GM12873 (cell line): ENCODE data around the gene ZNF888.

Experiments
- TF ChIP-seq, protein P1 (sequence below): IDR thresholded peaks from 2 replicates; pipeline ENCODE4 v1.5.1; 2012; ENCODE audit warnings: low read depth, mild to moderate bottlenecking, moderate library complexity, low read length, control low read depth; ENCODE audit not compliant: insufficient read depth; ENCODE audit errors: missing control alignments

ZNF888 gene

DNA sequence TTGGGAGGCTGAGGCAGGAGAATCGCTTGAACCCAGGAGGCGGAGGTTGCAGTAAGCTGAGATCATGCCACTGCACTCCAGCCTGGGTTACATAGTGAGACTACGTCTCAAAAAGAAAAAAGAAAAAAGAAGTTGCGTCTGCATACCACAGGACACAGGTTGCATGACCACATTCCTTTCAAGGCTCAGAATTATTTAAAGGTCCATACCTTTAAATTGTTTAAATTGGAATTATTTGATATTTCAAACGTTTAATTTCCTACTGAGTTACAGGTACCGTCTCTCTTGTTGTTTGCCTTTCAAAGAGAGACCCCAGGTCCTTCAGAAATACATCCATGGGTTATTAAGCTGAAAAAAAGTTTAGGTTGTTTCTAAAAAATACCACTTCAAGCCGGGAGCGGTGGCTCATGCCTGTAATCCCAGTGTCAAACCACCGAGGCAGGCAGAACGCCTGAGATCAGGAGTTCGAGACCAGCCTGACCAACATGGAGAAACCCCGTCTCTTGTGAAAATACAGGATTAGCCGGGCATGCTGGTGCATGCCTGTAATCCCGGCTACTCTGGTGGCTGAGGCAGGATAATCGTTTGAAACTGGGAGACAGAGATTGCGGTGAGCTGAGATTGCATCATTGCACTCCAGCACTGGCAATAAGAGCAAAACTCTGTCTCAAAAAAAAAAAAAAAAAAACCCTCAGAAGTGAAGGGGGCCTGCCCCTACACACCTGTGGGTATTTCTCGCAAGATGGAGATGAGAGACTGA, 20.8 kb upstream of the ZNF888 start:
- TF ChIP-seq, protein P1, sequence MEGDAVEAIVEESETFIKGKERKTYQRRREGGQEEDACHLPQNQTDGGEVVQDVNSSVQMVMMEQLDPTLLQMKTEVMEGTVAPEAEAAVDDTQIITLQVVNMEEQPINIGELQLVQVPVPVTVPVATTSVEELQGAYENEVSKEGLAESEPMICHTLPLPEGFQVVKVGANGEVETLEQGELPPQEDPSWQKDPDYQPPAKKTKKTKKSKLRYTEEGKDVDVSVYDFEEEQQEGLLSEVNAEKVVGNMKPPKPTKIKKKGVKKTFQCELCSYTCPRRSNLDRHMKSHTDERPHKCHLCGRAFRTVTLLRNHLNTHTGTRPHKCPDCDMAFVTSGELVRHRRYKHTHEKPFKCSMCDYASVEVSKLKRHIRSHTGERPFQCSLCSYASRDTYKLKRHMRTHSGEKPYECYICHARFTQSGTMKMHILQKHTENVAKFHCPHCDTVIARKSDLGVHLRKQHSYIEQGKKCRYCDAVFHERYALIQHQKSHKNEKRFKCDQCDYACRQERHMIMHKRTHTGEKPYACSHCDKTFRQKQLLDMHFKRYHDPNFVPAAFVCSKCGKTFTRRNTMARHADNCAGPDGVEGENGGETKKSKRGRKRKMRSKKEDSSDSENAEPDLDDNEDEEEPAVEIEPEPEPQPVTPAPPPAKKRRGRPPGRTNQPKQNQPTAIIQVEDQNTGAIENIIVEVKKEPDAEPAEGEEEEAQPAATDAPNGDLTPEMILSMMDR: no peak

DNA sequence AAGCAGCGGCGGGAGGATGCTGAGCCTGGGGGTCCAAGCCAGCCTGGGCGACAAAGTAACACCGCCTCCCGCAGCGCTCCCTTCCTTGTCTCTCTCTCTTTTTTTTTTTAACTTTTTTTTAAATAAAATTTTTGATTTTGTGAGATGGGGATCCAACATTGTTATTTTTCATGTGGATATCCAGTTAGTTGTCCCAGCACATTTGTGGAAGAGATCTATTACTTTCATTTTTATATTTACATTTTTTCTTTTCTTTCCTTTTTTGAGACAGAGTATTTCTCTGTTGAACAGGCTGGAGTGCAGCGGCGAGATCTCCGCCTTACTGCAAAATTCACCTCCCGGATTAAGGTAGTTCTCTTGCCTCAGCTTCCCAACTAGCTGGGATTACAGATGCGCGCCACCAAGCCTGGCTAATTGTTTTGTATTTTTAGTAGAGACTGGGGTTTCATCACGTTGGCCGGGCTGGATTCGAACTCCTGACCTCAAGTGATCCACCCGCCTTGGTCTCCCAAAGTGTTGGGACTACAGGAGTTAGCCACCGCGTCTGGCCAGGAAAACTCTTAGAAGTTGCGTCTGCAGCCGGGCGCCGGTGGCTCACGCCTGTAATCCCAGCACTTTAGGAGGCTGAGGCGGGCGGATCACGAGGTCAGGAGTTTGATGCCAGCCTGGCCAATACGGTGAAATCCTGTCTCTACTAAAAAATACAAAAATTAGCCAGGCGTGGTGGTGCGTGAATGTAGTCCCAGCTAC, 20.1 kb upstream of the ZNF888 start:
- TF ChIP-seq, protein P1: no peak

DNA sequence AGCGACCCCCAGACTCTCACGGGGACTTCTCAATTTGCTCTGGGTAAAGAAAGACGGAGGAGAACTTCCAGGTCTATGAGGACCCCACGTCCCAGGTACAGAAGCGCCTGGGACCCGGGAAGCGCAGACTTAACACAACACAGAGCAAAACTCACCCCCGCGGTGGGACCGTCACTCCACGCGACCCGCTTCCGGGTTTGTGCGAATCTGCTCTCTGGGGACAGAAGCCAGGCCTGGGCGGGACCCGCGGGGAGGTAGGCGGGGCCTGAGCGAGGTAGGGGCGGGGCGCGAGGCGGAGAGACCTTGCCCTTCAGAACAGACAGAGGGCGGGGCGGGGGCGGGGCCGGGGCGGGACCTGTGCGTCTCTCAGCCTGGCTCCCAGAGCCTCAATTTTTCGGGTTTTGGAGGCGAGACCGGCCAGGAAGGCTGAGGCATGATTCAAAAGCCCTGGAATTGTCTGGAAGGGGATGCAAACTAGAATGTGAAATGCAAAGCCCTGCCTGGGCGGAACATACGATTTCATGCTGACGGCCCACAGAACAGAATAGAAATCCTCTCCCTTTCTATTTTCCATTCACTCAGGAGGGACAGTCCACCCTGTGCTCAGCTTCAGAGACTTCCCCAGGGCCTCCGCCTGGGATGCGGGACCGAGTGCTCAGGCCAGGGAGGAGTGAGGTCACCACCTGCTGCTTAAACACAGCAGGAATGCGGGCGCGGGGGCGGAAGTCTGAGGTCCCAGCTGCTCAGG, 19.3 kb upstream of the ZNF888 start:
- TF ChIP-seq, protein P1: no peak

- TF ChIP-seq, protein P1: no peak
These were observed 18.7 kb upstream of the ZNF888 start for GRCh38 chr19:52941941-52942385.

- TF ChIP-seq, protein P1: no peak
These were observed 15.5 kb upstream of the ZNF888 start for GRCh38 chr19:52938761-52939160.

DNA sequence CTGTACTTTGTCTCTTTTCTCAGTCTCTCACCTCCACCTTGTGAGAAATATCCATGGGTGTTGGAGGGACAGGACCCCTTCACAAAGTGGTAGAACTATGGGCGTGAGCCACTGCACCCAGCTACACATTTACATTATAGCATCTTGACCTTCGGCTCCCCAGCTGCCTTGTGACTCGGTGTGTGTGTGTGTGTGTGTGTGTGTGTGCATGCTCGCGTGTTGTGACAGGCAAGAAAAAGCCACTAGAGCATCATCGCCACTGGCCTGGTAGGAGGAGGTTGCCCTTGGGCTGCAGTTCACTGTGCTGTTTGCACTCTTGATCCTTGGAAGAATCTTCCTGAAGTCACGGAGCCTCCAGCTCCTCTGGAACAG, 13.7 kb upstream of the ZNF888 start:
- TF ChIP-seq, protein P1: no peak

- TF ChIP-seq, protein P1: no peak
These were observed 13.1 kb upstream of the ZNF888 start for GRCh38 chr19:52936151-52936953.
